ENCODE measurements around the gene NNAT.
"Not testable (repeated sequence)": the region's sequence is repeated elsewhere in the genome, so short reads cannot be mapped to it uniquely, and the experiment has no call there.

NNAT gene

GRCh38 chr20:37544386-37544785, 23.3 kb downstream of the NNAT start:
- TF ChIP-seq CTCF (IDR thresholded peaks at IDR 0.05; ENCODE audit: low read depth, low read length): no peak

GRCh38 chr20:37545516-37545915, 24.5 kb downstream of the NNAT start:
- no peak for TF ChIP-seq CTCF (IDR thresholded peaks at IDR 0.05; ENCODE audit: low read depth, low read length)

More at GRCh38 chr20:37544386-37544785, 23.3 kb downstream of the NNAT start:
- H3K4me3 ChIP-seq (ENCODE audit: low read depth, low read length): no peak overlapping the region

GRCh38 chr20:37547912-37548311, 26.9 kb downstream of the NNAT start:
- no peak for TF ChIP-seq CTCF (IDR thresholded peaks at IDR 0.05; ENCODE audit: low read depth, low read length)
- no peak overlapping the region for H3K4me3 ChIP-seq (ENCODE audit: low read depth, low read length)

More at GRCh38 chr20:37545516-37545915, 24.5 kb downstream of the NNAT start:
- no peak overlapping the region for H3K4me3 ChIP-seq (ENCODE audit: low read depth, low read length)

GRCh38 chr20:37550101-37550920, 29.3 kb downstream of the NNAT start:
- not testable (repeated sequence) for H3K4me3 ChIP-seq (ENCODE audit: low read depth, low read length)

GRCh38 chr20:37551660-37552059, 30.6 kb downstream of the NNAT start:
- not testable (repeated sequence) for H3K4me3 ChIP-seq (ENCODE audit: low read depth, low read length)

GRCh38 chr20:37552415-37552814, 31.4 kb downstream of the NNAT start:
- no peak for TF ChIP-seq CTCF (IDR thresholded peaks at IDR 0.05; ENCODE audit: low read depth, low read length)

GRCh38 chr20:37554721-37555298, 33.8 kb downstream of the NNAT start:
- H3K4me3 ChIP-seq (ENCODE audit: low read depth, low read length): not testable (repeated sequence)

More at GRCh38 chr20:37552415-37552814, 31.4 kb downstream of the NNAT start:
- no peak overlapping the region for H3K4me3 ChIP-seq (ENCODE audit: low read depth, low read length)

- TF ChIP-seq CTCF (IDR thresholded peaks at IDR 0.05; ENCODE audit: low read depth, low read length): no peak
- no peak overlapping the region for H3K4me3 ChIP-seq (ENCODE audit: low read depth, low read length)
Observed at GRCh38 chr20:37556538-37556937, 35.5 kb downstream of the NNAT start.

- H3K4me3 ChIP-seq (ENCODE audit: low read depth, low read length): no peak overlapping the region
- TF ChIP-seq CTCF (IDR thresholded peaks at IDR 0.05; ENCODE audit: low read depth, low read length): no peak
Observed at GRCh38 chr20:37558306-37558705, 37.3 kb downstream of the NNAT start.
